ENCODE results near the gene SSH2.
A peak's percentile ranks its signal among the peaks of the same experiment; 100 is the strongest.

SSH2 gene

DNA sequence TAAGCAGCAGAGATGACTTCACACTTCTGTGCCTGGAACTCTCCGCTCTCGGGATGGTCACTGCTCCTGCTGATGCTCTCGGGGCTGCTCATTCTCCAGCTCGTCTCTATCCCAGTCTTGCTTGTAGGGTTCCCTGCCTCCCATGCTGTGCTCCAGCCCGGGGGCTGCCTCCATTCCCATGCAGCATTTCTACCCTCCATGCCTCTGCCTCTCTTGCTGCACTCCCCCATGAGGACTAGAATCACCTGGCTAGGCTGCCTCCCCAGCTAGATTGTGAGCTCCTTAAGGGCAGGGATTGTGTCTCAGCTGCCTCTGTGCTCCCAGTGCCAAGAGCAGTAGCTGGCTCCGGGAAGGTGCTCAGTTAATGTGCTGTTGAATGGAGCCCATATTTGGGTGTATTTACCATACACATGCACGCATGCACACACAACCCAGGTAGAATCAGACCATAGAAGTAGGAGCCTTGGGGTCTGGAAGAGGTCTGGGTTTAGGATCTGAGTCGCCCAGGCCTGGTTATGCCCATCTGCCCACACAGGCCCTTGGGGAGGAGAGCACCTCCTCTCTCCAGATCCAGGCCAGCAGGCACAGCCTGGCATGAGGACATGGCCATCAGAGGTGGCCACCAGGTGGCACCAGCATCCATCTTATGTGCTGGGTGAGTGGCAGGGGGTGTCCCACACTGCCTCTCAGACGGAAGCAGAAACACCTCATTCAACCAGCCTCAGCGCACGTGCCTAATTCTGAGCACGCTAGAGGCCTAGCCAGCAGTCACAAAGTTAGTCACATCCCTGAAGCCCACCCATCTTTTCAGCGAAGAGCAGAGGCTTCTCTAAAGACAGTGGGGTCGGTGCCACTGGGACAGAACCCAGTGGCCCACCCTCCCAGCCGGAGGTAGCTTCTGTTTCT, 349.9 kb downstream of the SSH2 start:
- peak; percentile 76 to 84 for DNase-seq

DNA sequence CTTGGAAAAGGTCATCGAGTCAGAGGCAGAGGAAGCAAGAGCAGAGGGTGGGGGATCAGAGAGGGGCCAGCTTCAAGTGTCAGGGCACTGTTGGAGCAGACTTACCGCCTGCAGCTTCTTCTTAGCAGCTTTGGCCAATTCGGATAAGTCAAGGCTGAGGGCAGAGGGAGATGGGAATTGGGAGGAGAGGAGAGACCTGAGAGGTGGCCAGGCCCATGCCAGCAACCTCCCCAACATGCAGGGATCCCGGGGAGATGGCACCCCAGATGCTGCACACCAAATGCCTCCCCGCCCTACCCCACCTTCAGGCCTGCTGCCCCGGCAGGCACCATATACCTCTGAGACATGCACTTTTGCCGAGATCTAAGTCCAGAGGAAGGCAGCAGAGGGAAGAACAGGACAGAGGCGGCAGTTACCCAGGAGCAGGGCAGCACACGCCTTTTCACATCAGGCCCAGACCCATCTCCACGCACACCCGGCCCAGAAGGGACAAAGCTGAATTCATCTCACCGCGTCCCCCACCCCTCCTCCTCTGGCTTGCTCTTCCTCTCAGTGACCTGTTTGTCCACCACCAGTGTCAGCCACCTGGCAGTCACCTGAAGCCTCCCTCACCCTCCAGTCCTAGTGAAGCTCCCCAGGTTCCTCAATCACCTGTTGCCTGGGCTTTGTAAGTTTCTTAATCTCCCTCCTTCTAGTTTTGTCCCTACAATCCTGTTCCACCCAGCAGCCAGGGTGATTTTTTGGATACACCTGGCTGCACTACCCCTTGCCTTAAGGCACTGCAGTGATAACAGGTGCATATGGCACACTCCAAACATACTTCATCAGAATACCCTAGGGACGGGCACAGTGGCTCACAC, 351.2 kb downstream of the SSH2 start:
- no peak for DNase-seq
- no peak for TF ChIP-seq POLR2A (IDR thresholded peaks at IDR 0.05; ENCODE audit: low read length)
- TF ChIP-seq GATA1 (IDR thresholded peaks at IDR 0.05; ENCODE audit: low read depth, low read length) = no peak

More for the DNA sequence above, 349.9 kb downstream of the SSH2 start:
- TF ChIP-seq POLR2A (IDR thresholded peaks at IDR 0.05; ENCODE audit: low read length) = no peak
- no peak for TF ChIP-seq GATA1 (IDR thresholded peaks at IDR 0.05; ENCODE audit: low read depth, low read length)

DNA sequence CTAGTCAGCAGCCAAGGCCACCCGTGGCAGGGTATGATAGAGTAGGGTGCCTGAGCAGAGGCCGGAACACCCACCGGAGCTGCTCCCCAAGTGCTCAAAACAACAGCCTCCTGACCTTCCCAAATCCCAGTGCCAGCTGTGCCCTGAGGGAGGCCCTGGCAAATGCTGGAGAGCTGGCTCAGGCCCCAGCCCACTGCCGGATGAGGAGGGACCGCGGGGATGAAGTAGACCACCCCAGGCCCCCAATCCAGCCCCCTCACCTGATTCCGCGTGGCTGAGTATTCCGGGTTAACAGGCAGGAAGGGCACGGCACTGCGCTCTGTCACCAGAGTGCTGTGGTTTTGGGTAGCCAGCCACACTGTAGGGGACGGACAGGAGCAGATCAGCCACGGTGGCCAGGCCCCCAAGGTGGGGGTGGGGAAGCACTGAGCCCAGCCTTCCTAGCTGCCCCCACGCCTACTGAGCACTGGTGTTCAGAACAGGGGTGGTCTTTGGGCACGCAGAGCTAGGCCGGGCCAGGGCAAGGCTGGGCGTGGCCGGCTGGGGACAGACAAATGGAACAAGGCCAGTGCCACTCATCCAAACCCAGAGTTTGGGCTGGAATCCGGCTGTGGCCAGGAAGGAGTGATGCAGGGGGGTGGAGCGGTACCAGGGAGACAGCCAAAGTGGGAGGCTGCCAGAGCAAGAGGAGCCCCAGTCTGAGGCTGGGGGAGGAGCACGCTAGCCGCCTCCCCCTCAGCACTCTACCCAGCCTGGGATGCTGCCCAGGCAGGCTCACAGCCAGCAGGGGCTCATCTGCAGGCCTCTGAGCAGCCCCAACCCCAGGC, 352.4 kb downstream of the SSH2 start:
- no peak for DNase-seq
- TF ChIP-seq POLR2A (IDR thresholded peaks at IDR 0.05; ENCODE audit: low read length) = no peak
- no peak for TF ChIP-seq GATA1 (IDR thresholded peaks at IDR 0.05; ENCODE audit: low read depth, low read length)

DNA sequence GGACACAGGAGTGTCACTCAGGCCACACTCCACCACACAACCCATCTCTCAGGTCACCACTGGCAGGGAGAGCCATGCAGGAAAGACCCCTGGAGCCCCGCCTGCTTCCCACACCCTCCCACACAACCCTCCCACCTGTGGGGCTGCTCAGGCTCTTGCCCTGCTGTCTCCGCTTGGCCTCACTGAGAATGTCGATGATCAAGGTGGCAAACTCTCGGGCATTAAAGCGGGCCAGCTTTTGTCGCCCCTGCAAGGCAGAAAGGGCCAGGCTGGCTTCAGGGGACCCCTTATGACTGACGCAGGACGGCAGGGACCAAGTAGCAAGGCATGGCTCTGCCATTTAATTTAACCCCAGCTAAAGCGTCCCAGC, 353.0 kb downstream of the SSH2 start:
- no peak for DNase-seq
- TF ChIP-seq POLR2A (IDR thresholded peaks at IDR 0.05; ENCODE audit: low read length) (no peak), GATA1 (IDR thresholded peaks at IDR 0.05; ENCODE audit: low read depth, low read length) (no peak)

DNA sequence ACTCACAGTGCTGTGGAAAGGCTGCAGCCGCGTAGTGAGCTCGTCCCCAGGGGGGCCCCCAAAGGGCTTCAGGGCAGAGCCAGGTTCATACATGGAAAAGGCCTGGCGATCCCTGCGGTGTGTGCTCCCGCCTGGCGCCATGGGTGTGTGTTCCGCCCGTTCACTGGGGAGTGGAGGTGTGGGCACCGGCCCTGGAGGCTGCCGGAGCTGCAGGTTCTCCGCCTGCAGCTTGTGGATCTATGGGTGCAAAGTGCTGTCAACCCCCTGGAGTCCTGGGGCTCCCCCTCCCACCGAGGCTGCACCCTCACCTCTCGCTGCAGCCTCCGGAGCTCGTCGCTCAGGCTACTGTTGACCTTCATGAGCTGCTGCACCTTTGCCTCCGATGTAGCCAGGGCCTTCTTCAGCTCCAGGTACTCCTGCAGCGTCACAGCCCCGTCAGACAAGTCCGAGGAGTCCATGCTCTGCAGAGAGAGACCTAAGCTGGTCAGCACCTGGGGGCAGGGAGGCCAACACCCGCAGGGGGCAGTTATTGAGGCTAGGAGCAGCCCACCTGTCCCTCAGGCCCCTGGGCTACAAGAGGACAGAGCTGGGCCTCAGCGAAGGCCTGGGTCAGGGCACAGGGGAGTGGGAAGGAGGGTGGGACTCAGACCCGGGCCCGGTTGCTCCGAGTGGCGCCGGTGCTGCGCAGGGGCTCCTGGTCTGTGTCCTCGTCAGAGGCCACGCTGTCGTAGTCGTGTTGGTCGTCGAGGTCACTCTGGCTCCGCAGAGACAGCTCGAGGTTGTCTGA, 353.6 kb downstream of the SSH2 start:
- no peak for DNase-seq
- TF ChIP-seq GATA1 (IDR thresholded peaks at IDR 0.05; ENCODE audit: low read depth, low read length) (no peak), POLR2A (IDR thresholded peaks at IDR 0.05; ENCODE audit: low read length) (no peak)
